ENCODE measurements around the gene RNF146. TPM values are rescaled to one million over a fixed set of nuclear protein-coding genes. Genes with fewer than 3 reads are reported as not detected.
"Not testable (repeated sequence)": the region's sequence is repeated elsewhere in the genome, so short reads cannot be mapped to it uniquely, and the experiment has no call there.

RNF146 gene
- total and polyA plus RNA-seq, 4 donors: 11.5 to 32.7 (median 15.9) TPM

DNA sequence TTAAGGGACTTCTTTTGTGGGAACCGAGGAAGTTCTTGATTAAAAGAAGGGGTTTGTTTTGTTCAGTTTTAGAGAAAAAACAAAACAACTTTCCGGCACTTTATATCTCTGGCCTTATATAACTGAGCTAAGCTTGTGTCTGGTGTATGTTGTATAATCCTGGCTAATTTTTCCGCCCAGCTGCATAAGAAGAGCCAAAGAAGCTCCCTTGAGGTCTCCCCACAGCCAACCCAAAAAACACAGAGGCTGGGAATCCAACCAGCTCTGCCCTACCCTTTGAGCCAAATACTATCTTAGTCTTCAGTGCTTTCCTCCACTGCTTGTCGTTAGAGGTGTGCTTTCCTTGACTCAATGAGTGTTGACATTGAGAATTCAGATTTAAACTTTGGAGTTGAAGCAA, 45.5 kb upstream of the RNF146 start:
- peaks cover 0 to 11% (median 4%) of the 10 kb centered on the region in 4 donors for H3K4me1 ChIP-seq (ENCODE audit: control insufficient read depth in 4 of 4, insufficient read depth in 4 of 4, low read length in 3 of 4)
- H3K36me3 ChIP-seq (ENCODE audit: control insufficient read depth in 4 of 4, insufficient read depth in 3 of 4, low read depth in 1 of 4, low read length in 3 of 4): no peaks in the 10 kb centered on the region
- WGBS: 89% methylated on average over 4 of the region's 4 CpGs
- no peaks in the 10 kb centered on the region for H3K9me3 ChIP-seq (ENCODE audit: control insufficient read depth in 4 of 4, low read length in 3 of 4)
- DNase-seq (ENCODE audit: low spot score): no peak
- no peaks in the 10 kb centered on the region for H3K27me3 ChIP-seq (ENCODE audit: control insufficient read depth in 4 of 4, insufficient read depth in 4 of 4, low read length in 3 of 4)
- no peak overlapping the region for H3K9ac ChIP-seq (ENCODE audit: low read depth in 1 of 2, low read length in 2 of 2)
- TF ChIP-seq FOXA2 (IDR thresholded peaks at IDR 0.05) (no peak), FOXA1 (IDR thresholded peaks at IDR 0.05) (no peak), YY1 (IDR thresholded peaks at IDR 0.05) (no peak), HNF4A (conservative IDR thresholded peaks at IDR 0.05) (no peak), RAD21 (IDR thresholded peaks at IDR 0.05) (no peak), GABPA (IDR thresholded peaks at IDR 0.05 in 1 of 2, conservative IDR thresholded peaks at IDR 0.05 in 1 of 2) (no peak), NR2F2 (IDR thresholded peaks at IDR 0.05) (no peak)
- TF ChIP-seq, protein P1, sequence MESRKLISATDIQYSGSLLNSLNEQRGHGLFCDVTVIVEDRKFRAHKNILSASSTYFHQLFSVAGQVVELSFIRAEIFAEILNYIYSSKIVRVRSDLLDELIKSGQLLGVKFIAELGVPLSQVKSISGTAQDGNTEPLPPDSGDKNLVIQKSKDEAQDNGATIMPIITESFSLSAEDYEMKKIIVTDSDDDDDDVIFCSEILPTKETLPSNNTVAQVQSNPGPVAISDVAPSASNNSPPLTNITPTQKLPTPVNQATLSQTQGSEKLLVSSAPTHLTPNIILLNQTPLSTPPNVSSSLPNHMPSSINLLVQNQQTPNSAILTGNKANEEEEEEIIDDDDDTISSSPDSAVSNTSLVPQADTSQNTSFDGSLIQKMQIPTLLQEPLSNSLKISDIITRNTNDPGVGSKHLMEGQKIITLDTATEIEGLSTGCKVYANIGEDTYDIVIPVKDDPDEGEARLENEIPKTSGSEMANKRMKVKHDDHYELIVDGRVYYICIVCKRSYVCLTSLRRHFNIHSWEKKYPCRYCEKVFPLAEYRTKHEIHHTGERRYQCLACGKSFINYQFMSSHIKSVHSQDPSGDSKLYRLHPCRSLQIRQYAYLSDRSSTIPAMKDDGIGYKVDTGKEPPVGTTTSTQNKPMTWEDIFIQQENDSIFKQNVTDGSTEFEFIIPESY (IDR thresholded peaks at IDR 0.05): no peak
- TF ChIP-seq, protein P2, sequence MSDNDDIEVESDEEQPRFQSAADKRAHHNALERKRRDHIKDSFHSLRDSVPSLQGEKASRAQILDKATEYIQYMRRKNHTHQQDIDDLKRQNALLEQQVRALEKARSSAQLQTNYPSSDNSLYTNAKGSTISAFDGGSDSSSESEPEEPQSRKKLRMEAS (IDR thresholded peaks at IDR 0.05): no peak
- no peak overlapping the region for H3K27ac ChIP-seq (ENCODE audit: low read depth in 1 of 2, low read length in 2 of 2)
- H3K4me3 ChIP-seq (ENCODE audit: low read depth in 1 of 3, low read length in 3 of 3): no peak overlapping the region

DNA sequence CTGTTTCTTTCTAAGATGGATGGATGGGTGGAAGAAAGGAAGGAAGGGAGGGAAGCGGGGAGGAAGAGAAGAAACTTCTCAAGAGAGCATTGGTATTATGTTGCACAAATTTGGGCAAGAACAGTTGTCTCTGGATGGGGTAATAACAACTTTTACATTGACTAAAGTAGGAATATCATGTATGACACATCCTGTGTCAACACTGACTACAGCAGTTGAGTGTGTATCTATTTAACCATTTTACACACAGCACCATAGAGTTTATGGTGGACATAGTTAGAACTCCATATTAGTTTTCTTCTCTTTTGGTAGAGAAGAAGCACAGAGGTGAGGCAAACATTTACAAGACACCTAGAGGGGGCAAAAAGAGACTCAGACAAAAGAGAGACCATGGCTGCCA, 44.2 kb upstream of the RNF146 start:
- Histone ChIP-seq H3K36me3 (ENCODE audit: control insufficient read depth in 4 of 4, insufficient read depth in 3 of 4, low read depth in 1 of 4, low read length in 3 of 4) (no peaks in the 10 kb centered on the region), H3K27me3 (ENCODE audit: control insufficient read depth in 4 of 4, insufficient read depth in 4 of 4, low read length in 3 of 4) (no peaks in the 10 kb centered on the region), H3K9ac (ENCODE audit: low read depth in 1 of 2, low read length in 2 of 2) (no peak overlapping the region), H3K4me3 (ENCODE audit: low read depth in 1 of 3, low read length in 3 of 3) (no peak overlapping the region), H3K27ac (ENCODE audit: low read depth in 1 of 2, low read length in 2 of 2) (no peak overlapping the region), H3K4me1 (ENCODE audit: control insufficient read depth in 4 of 4, insufficient read depth in 4 of 4, low read length in 3 of 4) (no peaks in the 10 kb centered on the region), H3K9me3 (ENCODE audit: control insufficient read depth in 4 of 4, low read length in 3 of 4) (no peaks in the 10 kb centered on the region)
- TF ChIP-seq YY1 (IDR thresholded peaks at IDR 0.05): no peak
- TF ChIP-seq FOXA1 (IDR thresholded peaks at IDR 0.05): no peak
- TF ChIP-seq, protein P1 (IDR thresholded peaks at IDR 0.05): no peak
- TF ChIP-seq, protein P3, sequence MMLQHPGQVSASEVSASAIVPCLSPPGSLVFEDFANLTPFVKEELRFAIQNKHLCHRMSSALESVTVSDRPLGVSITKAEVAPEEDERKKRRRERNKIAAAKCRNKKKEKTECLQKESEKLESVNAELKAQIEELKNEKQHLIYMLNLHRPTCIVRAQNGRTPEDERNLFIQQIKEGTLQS (IDR thresholded peaks at IDR 0.05): no peak
- no peak for TF ChIP-seq GABPA (IDR thresholded peaks at IDR 0.05 in 1 of 2, conservative IDR thresholded peaks at IDR 0.05 in 1 of 2)
- TF ChIP-seq HNF4G (IDR thresholded peaks at IDR 0.05): no peak
- TF ChIP-seq TAF1 (conservative IDR thresholded peaks at IDR 0.05): no peak
- no peak for TF ChIP-seq FOXA2 (IDR thresholded peaks at IDR 0.05)
- no peak for TF ChIP-seq RXRA (IDR thresholded peaks at IDR 0.05)
- 88% methylated on average over 1 of the region's 1 CpG for WGBS
- no peak for DNase-seq (ENCODE audit: low spot score)

DNA sequence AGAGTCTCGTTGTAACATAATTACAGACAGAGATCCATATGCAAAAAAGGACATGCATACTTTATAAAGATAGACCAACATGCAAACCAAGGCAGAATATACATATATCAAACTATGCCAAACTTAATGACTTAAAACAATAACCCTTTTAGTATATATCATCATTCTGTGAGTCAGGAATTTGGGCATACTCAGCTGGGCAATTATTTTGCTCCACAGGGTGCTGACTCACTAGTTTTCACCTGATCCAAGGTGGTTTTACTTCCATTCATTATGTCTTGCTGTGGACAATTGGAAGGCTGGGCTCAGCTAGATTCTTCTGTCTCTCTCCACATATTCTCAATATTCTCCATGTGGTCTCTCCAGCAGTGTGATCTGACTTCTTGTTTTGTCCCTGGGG, 41.2 kb upstream of the RNF146 start:
- TF ChIP-seq YY1 (IDR thresholded peaks at IDR 0.05): no peak
- no peak for TF ChIP-seq JUND (IDR thresholded peaks at IDR 0.05)
- TF ChIP-seq NR2F2 (IDR thresholded peaks at IDR 0.05): no peak
- TF ChIP-seq HNF4G (IDR thresholded peaks at IDR 0.05): no peak
- H3K9ac ChIP-seq (ENCODE audit: low read depth in 1 of 2, low read length in 2 of 2): no peak overlapping the region
- DNase-seq (ENCODE audit: low spot score): no peak
- no peaks in the 10 kb centered on the region for H3K27me3 ChIP-seq (ENCODE audit: control insufficient read depth in 4 of 4, insufficient read depth in 4 of 4, low read length in 3 of 4)
- 88% methylated on average over 1 of the region's 1 CpG for WGBS
- no peak overlapping the region for H3K27ac ChIP-seq (ENCODE audit: low read depth in 1 of 2, low read length in 2 of 2)
- H3K4me3 ChIP-seq (ENCODE audit: low read depth in 1 of 3, low read length in 3 of 3): no peak overlapping the region
- H3K4me1 ChIP-seq (ENCODE audit: control insufficient read depth in 4 of 4, insufficient read depth in 4 of 4, low read length in 3 of 4): no peaks in the 10 kb centered on the region
- no peaks in the 10 kb centered on the region for H3K36me3 ChIP-seq (ENCODE audit: control insufficient read depth in 4 of 4, insufficient read depth in 3 of 4, low read depth in 1 of 4, low read length in 3 of 4)
- no peaks in the 10 kb centered on the region for H3K9me3 ChIP-seq (ENCODE audit: control insufficient read depth in 4 of 4, low read length in 3 of 4)

DNA sequence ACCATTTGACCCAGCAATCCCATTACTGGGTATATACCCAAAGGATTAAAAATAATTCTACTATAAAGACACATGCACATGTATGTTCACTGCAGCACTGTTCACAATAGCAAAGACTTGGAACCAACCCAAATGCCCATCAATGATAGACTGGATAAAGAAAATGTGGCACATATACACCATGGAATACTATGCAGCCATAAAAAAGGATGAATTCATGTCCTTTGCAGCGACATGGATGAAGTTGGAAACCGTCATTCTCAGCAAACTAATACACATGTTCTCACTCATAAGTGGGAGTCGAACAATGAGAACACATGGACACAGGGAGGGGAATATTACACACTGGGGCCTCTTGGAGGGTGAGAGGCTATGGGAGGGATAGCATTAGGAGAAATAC, 32.8 kb upstream of the RNF146 start:
- DNase-seq (ENCODE audit: low spot score); H3K36me3 ChIP-seq (ENCODE audit: control insufficient read depth in 4 of 4, insufficient read depth in 3 of 4, low read depth in 1 of 4, low read length in 3 of 4); H3K27me3 ChIP-seq (ENCODE audit: control insufficient read depth in 4 of 4, insufficient read depth in 4 of 4, low read length in 3 of 4); H3K9ac ChIP-seq (ENCODE audit: low read depth in 1 of 2, low read length in 2 of 2); H3K4me1 ChIP-seq (ENCODE audit: control insufficient read depth in 4 of 4, insufficient read depth in 4 of 4, low read length in 3 of 4); H3K27ac ChIP-seq (ENCODE audit: low read depth in 1 of 2, low read length in 2 of 2); H3K9me3 ChIP-seq (ENCODE audit: control insufficient read depth in 4 of 4, low read length in 3 of 4); H3K4me3 ChIP-seq (ENCODE audit: low read depth in 1 of 3, low read length in 3 of 3): not testable (repeated sequence)
- WGBS: 79% methylated on average over 3 of the region's 3 CpGs

All from liver (tissue), 9 donors.